ENCODE data around the gene GNAT1. TPM values are rescaled to one million over a fixed set of nuclear protein-coding genes. Genes with fewer than 3 reads are reported as not detected.
"Not testable (repeated sequence)": the region's sequence is repeated elsewhere in the genome, so short reads cannot be mapped to it uniquely, and the experiment has no call there.

Gene GNAT1
- total RNA-seq, 2 donors from 2014 or later: not detected

DNA sequence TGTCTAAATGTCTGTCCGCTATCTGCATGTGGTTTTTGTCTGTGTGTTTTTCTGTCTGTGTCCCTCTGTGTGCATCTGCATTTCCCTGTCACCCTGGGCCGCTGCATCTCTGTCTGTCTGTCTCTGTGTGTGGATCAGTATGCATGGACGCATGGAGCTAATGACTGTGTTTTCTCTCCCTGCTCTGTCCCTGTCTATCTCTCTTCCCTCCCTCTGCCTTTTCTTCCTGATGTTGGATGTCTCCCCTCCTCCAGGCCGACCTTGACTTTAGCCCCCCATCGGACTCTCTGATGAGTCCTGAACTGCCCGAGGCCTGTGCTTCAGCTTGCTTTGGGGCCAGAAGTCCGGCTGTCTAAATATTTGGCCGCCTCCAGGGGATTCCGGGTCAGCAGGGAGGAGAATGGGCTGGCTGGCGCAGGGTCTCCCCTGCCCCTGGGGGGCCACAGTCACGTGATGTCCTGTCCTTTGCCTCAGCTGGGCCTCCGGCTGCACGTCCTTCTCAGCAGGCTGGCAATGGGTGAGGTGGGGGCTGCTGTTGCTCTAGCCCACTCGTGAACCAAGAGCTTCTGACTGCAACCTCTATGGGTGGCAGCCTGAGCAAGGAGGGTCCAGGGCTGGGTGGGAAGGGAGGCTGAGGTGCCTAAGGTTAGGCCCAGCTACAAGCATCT is 17.4 kb downstream of the GNAT1 start:
- 80% methylated on average over 12 of the region's 14 CpGs for WGBS
- no peak overlapping the region for H3K27ac ChIP-seq
- TF ChIP-seq POLR2AphosphoS5 (IDR thresholded peaks at IDR 0.05): no peak
- no peak overlapping the region for H3K4me3 ChIP-seq
- no peaks in the 10 kb centered on the region for H3K4me1 ChIP-seq (replicated peaks)
- no peak for DNase-seq (ENCODE audit: low spot score)
- no peaks in the 10 kb centered on the region for H3K9me3 ChIP-seq
- H3K27me3 ChIP-seq (replicated peaks; ENCODE audit: insufficient read depth): no peaks in the 10 kb centered on the region
- intact Hi-C loops (cut with DNase I): no loop called here
- no peaks in the 10 kb centered on the region for H3K36me3 ChIP-seq

DNA sequence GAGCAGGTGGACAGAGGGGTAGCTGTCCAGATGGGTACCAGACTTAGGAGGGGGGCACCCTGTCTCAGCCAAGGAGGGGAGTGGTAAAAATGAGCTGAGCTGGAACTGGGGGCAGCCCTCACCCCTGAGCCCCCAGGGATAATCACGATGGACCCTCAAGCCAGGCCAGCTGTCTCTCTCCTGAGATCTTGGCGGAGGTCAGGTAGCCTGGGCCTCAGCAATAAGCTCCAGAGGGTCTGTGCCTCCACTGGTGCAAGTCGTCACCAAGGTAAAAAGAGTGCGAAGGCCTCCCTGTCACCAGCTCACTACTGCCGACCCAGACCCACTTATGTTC is 18.7 kb downstream of the GNAT1 start:
- intact Hi-C loops (cut with DNase I): no loop called here
- no peak overlapping the region for H3K4me3 ChIP-seq
- H3K27me3 ChIP-seq (replicated peaks; ENCODE audit: insufficient read depth): no peaks in the 10 kb centered on the region
- TF ChIP-seq CTCF (IDR thresholded peaks at IDR 0.05) (no peak), POLR2AphosphoS5 (IDR thresholded peaks at IDR 0.05) (no peak), POLR2A (IDR thresholded peaks at IDR 0.05) (no peak)
- H3K9me3 ChIP-seq: no peaks in the 10 kb centered on the region
- no peaks in the 10 kb centered on the region for H3K36me3 ChIP-seq
- DNase-seq (ENCODE audit: low spot score): no peak
- H3K4me1 ChIP-seq (replicated peaks): no peaks in the 10 kb centered on the region
- WGBS: 91% methylated on average over 5 of the region's 5 CpGs
- H3K27ac ChIP-seq: no peak overlapping the region

DNA sequence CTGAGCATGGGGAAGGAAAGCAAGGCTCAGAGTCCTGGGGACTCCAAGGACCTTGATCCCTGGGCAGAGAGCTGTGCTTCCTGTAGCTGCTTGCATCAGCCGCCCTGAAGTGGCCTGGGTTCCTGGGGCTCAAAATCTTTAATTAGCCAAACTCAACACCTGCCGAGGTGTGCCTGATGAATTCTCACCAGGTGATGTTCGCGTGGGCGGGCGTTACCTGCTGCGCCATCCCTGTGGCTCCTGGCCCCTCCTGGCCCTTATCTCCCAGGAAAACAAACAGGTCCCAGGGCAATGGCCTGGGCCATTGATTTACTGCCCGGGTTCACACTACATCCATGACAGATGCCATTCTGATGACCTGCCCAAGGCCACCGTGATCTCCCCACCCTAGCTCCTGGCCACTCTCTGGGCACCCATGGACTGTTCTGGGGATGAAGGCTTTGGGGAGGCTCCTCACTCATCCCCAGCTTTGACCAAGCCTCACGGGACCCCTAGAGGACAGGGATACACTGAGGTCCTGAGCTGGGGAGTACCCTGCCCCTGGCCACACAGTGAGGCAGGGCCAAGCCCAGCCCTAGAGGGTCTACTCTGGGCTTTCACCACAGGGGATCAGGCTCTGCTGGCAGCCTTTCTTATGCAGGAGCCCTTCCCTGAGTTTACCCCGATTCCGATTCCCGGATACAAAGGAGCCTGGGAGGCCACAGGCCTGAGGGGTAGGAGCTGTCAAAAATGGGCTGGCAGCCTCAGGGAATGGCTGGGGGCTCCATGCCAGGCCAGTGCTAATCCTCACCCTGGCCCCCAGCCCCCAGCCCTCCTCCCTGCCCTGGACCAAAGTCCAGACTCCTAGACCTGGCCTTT is 19.3 kb downstream of the GNAT1 start:
- intact Hi-C loops (cut with DNase I): no loop called here
- 88% methylated on average over 13 of the region's 13 CpGs for WGBS
- H3K4me1 ChIP-seq (replicated peaks): no peaks in the 10 kb centered on the region

GRCh38 chr3:50211368-50211717 is 19.9 kb downstream of the GNAT1 start:
- H3K36me3 ChIP-seq; H3K27ac ChIP-seq; DNase-seq (ENCODE audit: low spot score); intact Hi-C loops (cut with DNase I); H3K27me3 ChIP-seq (replicated peaks; ENCODE audit: insufficient read depth); H3K9me3 ChIP-seq; H3K4me1 ChIP-seq (replicated peaks); H3K4me3 ChIP-seq: not testable (repeated sequence)
- WGBS: 97% methylated on average over 5 of the region's 5 CpGs

More for the DNA sequence above, 19.3 kb downstream of the GNAT1 start:
- H3K4me3 ChIP-seq: no peak overlapping the region
- no peaks in the 10 kb centered on the region for H3K27me3 ChIP-seq (replicated peaks; ENCODE audit: insufficient read depth)
- H3K9me3 ChIP-seq: no peaks in the 10 kb centered on the region
- no peaks in the 10 kb centered on the region for H3K36me3 ChIP-seq
- DNase-seq (ENCODE audit: low spot score): no peak
- no peak overlapping the region for H3K27ac ChIP-seq
- TF ChIP-seq CTCF (IDR thresholded peaks at IDR 0.05) (no peak), POLR2AphosphoS5 (IDR thresholded peaks at IDR 0.05) (no peak), POLR2A (IDR thresholded peaks at IDR 0.05) (no peak)

DNA sequence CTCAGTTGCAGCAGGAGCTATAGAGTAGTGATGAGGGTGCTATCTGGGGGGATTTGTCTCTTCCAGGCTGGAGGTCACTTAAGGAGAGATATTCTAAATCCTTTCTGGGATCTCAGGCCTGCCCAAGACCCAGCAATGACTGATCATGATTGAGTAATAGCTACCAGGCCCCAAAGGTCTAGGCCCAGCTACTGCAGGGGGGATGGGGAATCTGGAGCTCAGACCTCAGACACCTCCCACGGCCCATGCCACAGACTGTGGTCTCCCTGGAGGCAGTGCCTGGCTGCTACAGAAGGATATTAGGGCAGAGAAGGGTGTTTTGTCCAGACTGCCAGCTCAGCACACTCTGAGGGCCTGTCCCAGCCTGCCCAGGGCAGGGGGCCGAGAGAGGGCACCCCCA is 20.5 kb downstream of the GNAT1 start:
- no peaks in the 10 kb centered on the region for H3K9me3 ChIP-seq
- DNase-seq (ENCODE audit: low spot score): no peak
- 46% methylated on average over 2 of the region's 2 CpGs for WGBS
- H3K27me3 ChIP-seq (replicated peaks; ENCODE audit: insufficient read depth): no peaks in the 10 kb centered on the region
- no peaks in the 10 kb centered on the region for H3K4me1 ChIP-seq (replicated peaks)
- intact Hi-C loops (cut with DNase I): no loop called here
- H3K27ac ChIP-seq: no peak overlapping the region
- no peak for TF ChIP-seq POLR2A (IDR thresholded peaks at IDR 0.05)
- TF ChIP-seq POLR2AphosphoS5 (IDR thresholded peaks at IDR 0.05): no peak
- no peak for TF ChIP-seq CTCF (IDR thresholded peaks at IDR 0.05)
- H3K36me3 ChIP-seq: no peaks in the 10 kb centered on the region
- no peak overlapping the region for H3K4me3 ChIP-seq

GRCh38 chr3:50212502-50212901 is 21.1 kb downstream of the GNAT1 start:
- DNase-seq (ENCODE audit: low spot score): no peak
- H3K4me1 ChIP-seq (replicated peaks): no peaks in the 10 kb centered on the region
- WGBS: 88% methylated on average over 4 of the region's 4 CpGs
- H3K36me3 ChIP-seq: no peaks in the 10 kb centered on the region
- intact Hi-C loops (cut with DNase I): no loop called here
- no peak for TF ChIP-seq POLR2A (IDR thresholded peaks at IDR 0.05)
- TF ChIP-seq POLR2AphosphoS5 (IDR thresholded peaks at IDR 0.05): no peak
- TF ChIP-seq CTCF (IDR thresholded peaks at IDR 0.05): no peak
- no peaks in the 10 kb centered on the region for H3K27me3 ChIP-seq (replicated peaks; ENCODE audit: insufficient read depth)
- no peak overlapping the region for H3K27ac ChIP-seq
- H3K4me3 ChIP-seq: no peak overlapping the region
- H3K9me3 ChIP-seq: no peaks in the 10 kb centered on the region
